GM23338 (cell line): ENCODE data around the gene UNC13D. TPM values are rescaled to one million over a fixed set of nuclear protein-coding genes. Genes with fewer than 3 reads are reported as not detected.

Source experiments
- ATAC-seq: fragments of 200-7000 bp; cut with Tn5 transposase; 3 replicates; pipeline ENCODE4 v1.9.1; 2020
- DNase-seq: peaks from one replicate; pipeline ENCODE4 v3.0.0-alpha.2; 2015; ENCODE audit warnings: low spot score
- H2AFZ ChIP-seq: fragments of 200-600 bp; sonication (generic); 2 replicates; pipeline ENCODE4 v1.8.0; 2016; ENCODE audit warnings: antibody characterized with exemption, mild to moderate bottlenecking, moderate library complexity
- H3F3A ChIP-seq: fragments of 200-600 bp; sonication (generic); replicated peaks from 2 replicates; pipeline ENCODE4 v1.8.0; 2017; ENCODE audit warnings: antibody characterized with exemption, mixed run types, low read depth
- H3K27ac ChIP-seq: fragments of 200-600 bp; sonication (generic); 2 replicates; pipeline ENCODE4 v1.6.1; 2016; ENCODE audit warnings: low read depth
- H3K27me3 ChIP-seq: fragments of 200-600 bp; sonication (generic); 2 replicates; pipeline ENCODE4 v1.8.0; 2016; ENCODE audit warnings: mild to moderate bottlenecking, mixed run types, moderate library complexity; ENCODE audit not compliant: insufficient read depth
- H3K36me3 ChIP-seq: fragments of 200-600 bp; sonication (generic); 2 replicates; pipeline ENCODE4 v1.8.0; 2016; ENCODE audit warnings: mild to moderate bottlenecking; ENCODE audit not compliant: insufficient read depth
- H3K4me1 ChIP-seq: fragments of 200-600 bp; sonication (generic); 2 replicates; pipeline ENCODE4 v1.8.0; 2016; ENCODE audit warnings: mild to moderate bottlenecking, moderate library complexity; ENCODE audit not compliant: insufficient read depth
- H3K4me2 ChIP-seq: fragments of 200-600 bp; sonication (generic); 2 replicates; pipeline ENCODE4 v1.7.1; 2017; ENCODE audit warnings: mixed run types
- H3K4me3 ChIP-seq: fragments of 200-600 bp; sonication (generic); 2 replicates; pipeline ENCODE4 v1.6.1; 2016; ENCODE audit warnings: mixed run types
- H3K79me2 ChIP-seq: fragments of 200-600 bp; sonication (generic); replicated peaks from 2 replicates; pipeline ENCODE4 v1.8.0; 2017; ENCODE audit warnings: mild to moderate bottlenecking; ENCODE audit not compliant: insufficient read depth
- H3K9me2 ChIP-seq: fragments of 200-600 bp; sonication (generic); 2 replicates; pipeline ENCODE4 v1.8.0; 2017; ENCODE audit not compliant: insufficient read depth
- H4K20me1 ChIP-seq: fragments of 200-600 bp; sonication (generic); replicated peaks from 2 replicates; pipeline ENCODE4 v1.8.0; 2017; ENCODE audit warnings: mild to moderate bottlenecking; ENCODE audit not compliant: insufficient read depth
- H3K27ac Mint-ChIP-seq: 2 replicates; pipeline ENCODE4 v1.8.0; 2020; ENCODE audit warnings: inconsistent platforms, mild to moderate bottlenecking, moderate library complexity, mixed read lengths
- H3K27me3 Mint-ChIP-seq: 3 replicates; pipeline ENCODE4 v1.8.0; 2022; ENCODE audit warnings: low read depth, mild to moderate bottlenecking, moderate library complexity, mixed read lengths, inconsistent platforms; ENCODE audit not compliant: insufficient read depth, poor library complexity
- H3K36me3 Mint-ChIP-seq: 3 replicates; pipeline ENCODE4 v1.8.0; 2021; ENCODE audit warnings: low read depth, mild to moderate bottlenecking, inconsistent platforms, moderate library complexity, mixed read lengths
- H3K4me1 Mint-ChIP-seq: 3 replicates; pipeline ENCODE4 v1.8.0; 2020; ENCODE audit warnings: mild to moderate bottlenecking, inconsistent platforms, mixed read lengths
- H3K4me3 Mint-ChIP-seq: 3 replicates; pipeline ENCODE4 v1.8.0; 2021; ENCODE audit warnings: moderate library complexity, mild to moderate bottlenecking, inconsistent platforms, mixed read lengths
- H3K9me3 Mint-ChIP-seq: 3 replicates; pipeline ENCODE4 v1.8.0; 2020; ENCODE audit warnings: moderate library complexity, mild to moderate bottlenecking, inconsistent platforms, mixed read lengths
- CREB1 ChIP-seq: fragments of 250-450 bp; sonication (Bioruptor Pico); IDR thresholded peaks from 2 replicates; pipeline ENCODE4 v1.5.0; 2020; ENCODE audit warnings: low read depth, mild to moderate bottlenecking, moderate library complexity
- EZH2 ChIP-seq: fragments of 200-600 bp; sonication (generic); IDR thresholded peaks from one replicate; pipeline ENCODE4 v1.8.0; 2017; ENCODE audit warnings: antibody characterized with exemption, mild to moderate bottlenecking, low read depth; ENCODE audit not compliant: unreplicated experiment
- EZH2phosphoT487 ChIP-seq: fragments of 200-600 bp; sonication (generic); IDR thresholded peaks from one replicate; pipeline ENCODE4 v1.8.1; 2018; ENCODE audit warnings: antibody characterized with exemption; ENCODE audit not compliant: unreplicated experiment
- JUNB ChIP-seq: IDR thresholded peaks from one replicate; pipeline ENCODE4 v1.6.1; 2016; ENCODE audit warnings: antibody characterized with exemption; ENCODE audit not compliant: unreplicated experiment
- NANOG ChIP-seq: IDR thresholded peaks from 2 replicates; pipeline ENCODE4 v1.6.1; 2016; ENCODE audit warnings: antibody characterized with exemption, borderline replicate concordance
- POLR2AphosphoS5 ChIP-seq: IDR thresholded peaks from 2 replicates; pipeline ENCODE4 v1.6.1; 2016; ENCODE audit warnings: antibody characterized with exemption, low read depth
- REST ChIP-seq: IDR thresholded peaks from one replicate; pipeline ENCODE4 v1.6.1; 2018; ENCODE audit warnings: antibody characterized with exemption; ENCODE audit not compliant: unreplicated experiment
- STAT1 ChIP-seq: IDR thresholded peaks from one replicate; pipeline ENCODE4 v1.6.1; 2016; ENCODE audit warnings: antibody characterized with exemption; ENCODE audit not compliant: unreplicated experiment
- ZNF114 ChIP-seq: fragments of 250-450 bp; sonication (Bioruptor Pico); IDR thresholded peaks from 2 replicates; pipeline ENCODE4 v1.5.0; 2020; ENCODE audit warnings: mild to moderate bottlenecking, moderate library complexity
- ZNF331 ChIP-seq: fragments of 250-450 bp; sonication (Bioruptor Pico); IDR thresholded peaks from 2 replicates; pipeline ENCODE4 v1.5.0; 2020; ENCODE audit warnings: low read depth, mild to moderate bottlenecking, moderate library complexity
- polyA plus RNA-seq: library from polyadenylated mRNA; unstranded; fragments of >200 nt; fragmentation: Nextera tagmentation; extraction: Ambion mirVana; gene quantifications from 2 replicates; pipeline ENCODE4 v1.2.1, GENCODE V29; 2016
- total RNA-seq: library from RNA; depleted of rRNA; stranded (reverse); fragments of >200 nt; shearing (Covaris generic); gene quantifications from 2 replicates; pipeline ENCODE4 v1.2.3, GENCODE V29; 2014
- TF ChIP-seq, protein P1 (sequence below), 2 experiments: fragments of 200-600 bp in 1 of 2; sonication (generic) in 1 of 2; conservative IDR thresholded peaks; 2 replicates each; pipeline versions ENCODE4 v1.5.1 to v1.6.1; 2016 to 2017; ENCODE audit warnings: antibody characterized with exemption in 2 of 2, low read depth in 2 of 2, mild to moderate bottlenecking in 2 of 2, moderate library complexity in 1 of 2
- TF ChIP-seq, protein P2 (sequence below): fragments of 250-450 bp; sonication (Bioruptor Pico); IDR thresholded peaks from 2 replicates; pipeline ENCODE4 v1.5.0; 2020; ENCODE audit warnings: mild to moderate bottlenecking, moderate library complexity
- TF ChIP-seq, protein P3 (sequence below): IDR thresholded peaks from 2 replicates; pipeline ENCODE4 v1.6.1; 2016; ENCODE audit warnings: antibody characterized with exemption

UNC13D gene
- total and polyA plus RNA-seq, 2 experiments from 2014 or later, result 5.9 to 10.8 TPM

DNA sequence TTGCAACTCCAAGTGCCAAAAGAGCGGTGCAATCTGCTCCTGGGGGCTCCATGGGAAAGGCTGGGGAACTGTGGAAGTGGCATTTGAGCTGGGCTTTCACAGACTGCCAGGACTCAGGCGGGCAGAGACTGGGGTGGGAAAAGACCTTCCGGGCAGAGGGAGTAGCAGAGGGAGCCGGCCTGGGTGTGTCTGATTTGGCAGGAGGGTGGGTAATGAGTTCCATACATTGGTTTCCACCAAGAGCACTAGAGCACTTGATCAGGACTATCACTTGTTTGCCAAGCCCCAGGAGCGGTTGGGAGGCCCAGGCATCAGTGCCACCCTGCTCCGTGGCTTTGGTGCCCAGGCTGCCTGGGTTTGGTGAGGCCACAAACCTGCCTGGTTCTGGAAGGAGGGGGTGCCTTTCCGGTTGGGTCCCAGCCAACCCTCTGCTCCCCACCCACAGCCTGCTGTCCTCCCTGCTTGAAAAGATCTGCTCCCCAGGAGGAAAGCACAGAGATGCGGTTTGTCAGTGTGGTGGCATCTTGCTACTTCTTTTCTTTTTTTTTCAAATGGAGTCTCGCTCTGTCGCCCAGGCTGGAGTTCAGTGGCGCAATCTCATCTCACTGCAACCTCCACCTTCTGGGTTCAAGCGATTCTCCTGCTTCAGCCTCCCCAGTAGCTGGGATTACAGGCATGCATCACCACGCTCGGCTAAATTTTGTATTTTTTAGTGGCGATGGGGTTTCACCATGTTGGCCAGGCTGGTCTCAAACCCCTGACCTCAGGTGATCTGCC lies 37.7 kb upstream of the UNC13D start:
- Histone ChIP-seq H3K4me3 (no peak overlapping the region), H2AFZ (no peak overlapping the region), H3K4me2 (no peak overlapping the region), H3K79me2 (no peaks in the 10 kb centered on the region), H3K4me1 (peaks cover 3% of the 10 kb centered on the region; the same call in 1 of the 2 replicates), H3K27me3 (peaks cover 29% of the 10 kb centered on the region), H3K36me3 (no peaks in the 10 kb centered on the region), H3K9me2 (no peaks in the 10 kb centered on the region), H3F3A (peaks cover 21% of the 10 kb centered on the region), H4K20me1 (no peaks in the 10 kb centered on the region), H3K27ac (no peak overlapping the region)
- Mint-ChIP-seq H3K4me1 (peaks cover 7% of the 10 kb centered on the region), H3K27ac (no peak overlapping the region), H3K36me3 (no peaks in the 10 kb centered on the region; the same call in 2 of the 3 replicates), H3K27me3 (peaks cover 34% of the 10 kb centered on the region), H3K4me3 (no peak overlapping the region), H3K9me3 (no peaks in the 10 kb centered on the region)
- ATAC-seq, result no peak
- no peak for DNase-seq
- TF ChIP-seq NANOG (no peak), EZH2phosphoT487 (no peak), REST (no peak), ZNF114 (CRISPR knock-in tag) (no peak), ZNF331 (no peak), STAT1 (no peak), EZH2 (no peak), JUNB (no peak), CREB1 (CRISPR knock-in tag) (no peak), POLR2AphosphoS5 (no peak)
- TF ChIP-seq, protein P1, sequence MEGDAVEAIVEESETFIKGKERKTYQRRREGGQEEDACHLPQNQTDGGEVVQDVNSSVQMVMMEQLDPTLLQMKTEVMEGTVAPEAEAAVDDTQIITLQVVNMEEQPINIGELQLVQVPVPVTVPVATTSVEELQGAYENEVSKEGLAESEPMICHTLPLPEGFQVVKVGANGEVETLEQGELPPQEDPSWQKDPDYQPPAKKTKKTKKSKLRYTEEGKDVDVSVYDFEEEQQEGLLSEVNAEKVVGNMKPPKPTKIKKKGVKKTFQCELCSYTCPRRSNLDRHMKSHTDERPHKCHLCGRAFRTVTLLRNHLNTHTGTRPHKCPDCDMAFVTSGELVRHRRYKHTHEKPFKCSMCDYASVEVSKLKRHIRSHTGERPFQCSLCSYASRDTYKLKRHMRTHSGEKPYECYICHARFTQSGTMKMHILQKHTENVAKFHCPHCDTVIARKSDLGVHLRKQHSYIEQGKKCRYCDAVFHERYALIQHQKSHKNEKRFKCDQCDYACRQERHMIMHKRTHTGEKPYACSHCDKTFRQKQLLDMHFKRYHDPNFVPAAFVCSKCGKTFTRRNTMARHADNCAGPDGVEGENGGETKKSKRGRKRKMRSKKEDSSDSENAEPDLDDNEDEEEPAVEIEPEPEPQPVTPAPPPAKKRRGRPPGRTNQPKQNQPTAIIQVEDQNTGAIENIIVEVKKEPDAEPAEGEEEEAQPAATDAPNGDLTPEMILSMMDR (conservative IDR thresholded peaks at IDR 0.05; ENCODE audit: low read depth in 2 of 2), result no peak
- TF ChIP-seq, protein P2, sequence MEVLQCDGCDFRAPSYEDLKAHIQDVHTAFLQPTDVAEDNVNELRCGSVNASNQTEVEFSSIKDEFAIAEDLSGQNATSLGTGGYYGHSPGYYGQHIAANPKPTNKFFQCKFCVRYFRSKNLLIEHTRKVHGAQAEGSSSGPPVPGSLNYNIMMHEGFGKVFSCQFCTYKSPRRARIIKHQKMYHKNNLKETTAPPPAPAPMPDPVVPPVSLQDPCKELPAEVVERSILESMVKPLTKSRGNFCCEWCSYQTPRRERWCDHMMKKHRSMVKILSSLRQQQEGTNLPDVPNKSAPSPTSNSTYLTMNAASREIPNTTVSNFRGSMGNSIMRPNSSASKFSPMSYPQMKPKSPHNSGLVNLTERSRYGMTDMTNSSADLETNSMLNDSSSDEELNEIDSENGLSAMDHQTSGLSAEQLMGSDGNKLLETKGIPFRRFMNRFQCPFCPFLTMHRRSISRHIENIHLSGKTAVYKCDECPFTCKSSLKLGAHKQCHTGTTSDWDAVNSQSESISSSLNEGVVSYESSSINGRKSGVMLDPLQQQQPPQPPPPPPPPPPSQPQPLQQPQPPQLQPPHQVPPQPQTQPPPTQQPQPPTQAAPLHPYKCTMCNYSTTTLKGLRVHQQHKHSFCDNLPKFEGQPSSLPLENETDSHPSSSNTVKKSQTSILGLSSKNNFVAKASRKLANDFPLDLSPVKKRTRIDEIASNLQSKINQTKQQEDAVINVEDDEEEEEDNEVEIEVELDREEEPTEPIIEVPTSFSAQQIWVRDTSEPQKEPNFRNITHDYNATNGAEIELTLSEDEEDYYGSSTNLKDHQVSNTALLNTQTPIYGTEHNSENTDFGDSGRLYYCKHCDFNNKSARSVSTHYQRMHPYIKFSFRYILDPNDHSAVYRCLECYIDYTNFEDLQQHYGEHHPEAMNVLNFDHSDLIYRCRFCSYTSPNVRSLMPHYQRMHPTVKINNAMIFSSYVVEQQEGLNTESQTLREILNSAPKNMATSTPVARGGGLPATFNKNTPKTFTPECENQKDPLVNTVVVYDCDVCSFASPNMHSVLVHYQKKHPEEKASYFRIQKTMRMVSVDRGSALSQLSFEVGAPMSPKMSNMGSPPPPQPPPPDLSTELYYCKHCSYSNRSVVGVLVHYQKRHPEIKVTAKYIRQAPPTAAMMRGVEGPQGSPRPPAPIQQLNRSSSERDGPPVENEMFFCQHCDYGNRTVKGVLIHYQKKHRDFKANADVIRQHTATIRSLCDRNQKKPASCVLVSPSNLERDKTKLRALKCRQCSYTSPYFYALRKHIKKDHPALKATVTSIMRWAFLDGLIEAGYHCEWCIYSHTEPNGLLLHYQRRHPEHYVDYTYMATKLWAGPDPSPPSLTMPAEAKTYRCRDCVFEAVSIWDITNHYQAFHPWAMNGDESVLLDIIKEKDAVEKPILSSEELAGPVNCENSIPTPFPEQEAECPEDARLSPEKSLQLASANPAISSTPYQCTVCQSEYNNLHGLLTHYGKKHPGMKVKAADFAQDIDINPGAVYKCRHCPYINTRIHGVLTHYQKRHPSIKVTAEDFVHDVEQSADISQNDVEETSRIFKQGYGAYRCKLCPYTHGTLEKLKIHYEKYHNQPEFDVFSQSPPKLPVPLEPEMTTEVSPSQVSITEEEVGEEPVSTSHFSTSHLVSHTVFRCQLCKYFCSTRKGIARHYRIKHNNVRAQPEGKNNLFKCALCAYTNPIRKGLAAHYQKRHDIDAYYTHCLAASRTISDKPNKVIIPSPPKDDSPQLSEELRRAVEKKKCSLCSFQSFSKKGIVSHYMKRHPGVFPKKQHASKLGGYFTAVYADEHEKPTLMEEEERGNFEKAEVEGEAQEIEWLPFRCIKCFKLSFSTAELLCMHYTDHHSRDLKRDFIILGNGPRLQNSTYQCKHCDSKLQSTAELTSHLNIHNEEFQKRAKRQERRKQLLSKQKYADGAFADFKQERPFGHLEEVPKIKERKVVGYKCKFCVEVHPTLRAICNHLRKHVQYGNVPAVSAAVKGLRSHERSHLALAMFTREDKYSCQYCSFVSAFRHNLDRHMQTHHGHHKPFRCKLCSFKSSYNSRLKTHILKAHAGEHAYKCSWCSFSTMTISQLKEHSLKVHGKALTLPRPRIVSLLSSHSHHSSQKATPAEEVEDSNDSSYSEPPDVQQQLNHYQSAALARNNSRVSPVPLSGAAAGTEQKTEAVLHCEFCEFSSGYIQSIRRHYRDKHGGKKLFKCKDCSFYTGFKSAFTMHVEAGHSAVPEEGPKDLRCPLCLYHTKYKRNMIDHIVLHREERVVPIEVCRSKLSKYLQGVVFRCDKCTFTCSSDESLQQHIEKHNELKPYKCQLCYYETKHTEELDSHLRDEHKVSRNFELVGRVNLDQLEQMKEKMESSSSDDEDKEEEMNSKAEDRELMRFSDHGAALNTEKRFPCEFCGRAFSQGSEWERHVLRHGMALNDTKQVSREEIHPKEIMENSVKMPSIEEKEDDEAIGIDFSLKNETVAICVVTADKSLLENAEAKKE (CRISPR knock-in tag), result no peak
- TF ChIP-seq, protein P3, sequence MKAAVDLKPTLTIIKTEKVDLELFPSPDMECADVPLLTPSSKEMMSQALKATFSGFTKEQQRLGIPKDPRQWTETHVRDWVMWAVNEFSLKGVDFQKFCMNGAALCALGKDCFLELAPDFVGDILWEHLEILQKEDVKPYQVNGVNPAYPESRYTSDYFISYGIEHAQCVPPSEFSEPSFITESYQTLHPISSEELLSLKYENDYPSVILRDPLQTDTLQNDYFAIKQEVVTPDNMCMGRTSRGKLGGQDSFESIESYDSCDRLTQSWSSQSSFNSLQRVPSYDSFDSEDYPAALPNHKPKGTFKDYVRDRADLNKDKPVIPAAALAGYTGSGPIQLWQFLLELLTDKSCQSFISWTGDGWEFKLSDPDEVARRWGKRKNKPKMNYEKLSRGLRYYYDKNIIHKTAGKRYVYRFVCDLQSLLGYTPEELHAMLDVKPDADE, result no peak
